Fibroblast of lung (primary cell): Measurements from ENCODE around the gene NSDHL. TPM values are rescaled to one million over a fixed set of nuclear protein-coding genes. Genes with fewer than 3 reads are reported as not detected.

Experiments used
- DNase-seq, 2 donors: peaks; one replicate each; pipeline versions ENCODE4 v3.0.0 to v3.0.0-alpha.2; 2010; ENCODE audit warnings: low read depth in 2 of 2
- H2AFZ ChIP-seq: 2 replicates; pipeline ENCODE4 v1.5.1; 2012; ENCODE audit warnings: low read length, control low read depth, inconsistent platforms
- H3K27ac ChIP-seq: 2 replicates; pipeline ENCODE4 v1.5.1; 2011; ENCODE audit warnings: low read length, control low read depth; ENCODE audit not compliant: insufficient read depth
- H3K27me3 ChIP-seq: 2 replicates; pipeline ENCODE4 v1.5.1; 2011; ENCODE audit warnings: mild to moderate bottlenecking, low read length; ENCODE audit not compliant: control insufficient read depth, insufficient read depth
- H3K36me3 ChIP-seq: 2 replicates; pipeline ENCODE4 v1.5.1; 2011; ENCODE audit warnings: low read length; ENCODE audit not compliant: control insufficient read depth, insufficient read depth
- H3K4me1 ChIP-seq: 2 replicates; pipeline ENCODE4 v1.5.1; 2011; ENCODE audit warnings: low read length; ENCODE audit not compliant: control insufficient read depth, insufficient read depth; ENCODE audit errors: extremely low read depth
- H3K4me2 ChIP-seq: 2 replicates; pipeline ENCODE4 v1.5.1; 2011; ENCODE audit warnings: low read length, control low read depth; ENCODE audit not compliant: insufficient read depth; ENCODE audit errors: extremely low read depth
- H3K4me3 ChIP-seq, 4 experiments: fragments of 200-600 bp in 1 of 4; sonication (generic) in 1 of 4; replicated peaks in 1 of 4; 2 replicates each; pipeline ENCODE4 v1.5.1; 2011 to 2016; ENCODE audit warnings: low read length in 4 of 4, low read depth in 3 of 4, mild to moderate bottlenecking in 3 of 4, control low read depth in 2 of 4, inconsistent platforms in 1 of 4, mixed read lengths in 1 of 4; ENCODE audit not compliant: insufficient read depth in 1 of 4; ENCODE audit errors: control extremely low read depth in 1 of 4
- H3K79me2 ChIP-seq: 2 replicates; pipeline ENCODE4 v1.5.1; 2012; ENCODE audit warnings: mild to moderate bottlenecking, low read length, inconsistent platforms; ENCODE audit not compliant: control insufficient read depth, insufficient read depth
- H3K9ac ChIP-seq: 2 replicates; pipeline ENCODE4 v1.5.1; 2011; ENCODE audit warnings: mild to moderate bottlenecking, low read length, control low read depth; ENCODE audit not compliant: insufficient read depth
- H3K9me3 ChIP-seq: 2 replicates; pipeline ENCODE4 v1.5.1; 2012; ENCODE audit warnings: low read depth, low read length; ENCODE audit not compliant: control insufficient read depth, insufficient read depth
- H4K20me1 ChIP-seq: 2 replicates; pipeline ENCODE4 v1.5.1; 2011; ENCODE audit warnings: low read length; ENCODE audit not compliant: control insufficient read depth, insufficient read depth; ENCODE audit errors: extremely low read depth
- CTCF ChIP-seq, 2 donors: IDR thresholded peaks in 1 of 2; conservative IDR thresholded peaks in 1 of 2; 1 replicate in 1 of 2; 2 replicates in 1 of 2; pipeline ENCODE4 v1.5.1; 2011 to 2012; ENCODE audit warnings: low read length in 2 of 2, control low read depth in 1 of 2, inconsistent platforms in 1 of 2, low read depth in 1 of 2, mild to moderate bottlenecking in 1 of 2
- EZH2 ChIP-seq: IDR thresholded peaks from 2 replicates; pipeline ENCODE4 v1.5.1; 2012; ENCODE audit warnings: low read length, control low read depth, mild to moderate bottlenecking; ENCODE audit errors: missing control alignments
- polyA plus RNA-seq, 2 donors: library from polyadenylated mRNA; depleted of rRNA in 1 of 2; stranded (reverse) in 1 of 2; unstranded in 1 of 2; fragments of >200 nt; gene quantifications; 2 replicates each; pipeline ENCODE4 v1.2.1, GENCODE V29; 2011 to 2012; ENCODE audit warnings: missing spikeins in 1 of 2
- total RNA-seq: library from RNA; depleted of rRNA; stranded (reverse); fragments of >200 nt; gene quantifications from 2 replicates; pipeline ENCODE4 v1.2.1, GENCODE V29; 2014

Gene NSDHL
- total and polyA plus RNA-seq, 2 donors (not counting 1 experiment from before 2014, with no cell fraction given): 32.2 to 43.5 TPM

- no peak for TF ChIP-seq EZH2
- no peak for TF ChIP-seq CTCF (conservative IDR thresholded peaks at IDR 0.05 in 1 of 2, IDR thresholded peaks at IDR 0.05 in 1 of 2; ENCODE audit: low read depth in 1 of 2, low read length in 2 of 2)
- no peak overlapping the region for H3K9ac ChIP-seq
- DNase-seq: no peak
- H3K4me2 ChIP-seq: no peak overlapping the region
- H4K20me1 ChIP-seq: no peaks in the 10 kb centered on the region
- no peaks in the 10 kb centered on the region for H3K4me1 ChIP-seq
- H3K27me3 ChIP-seq: no peaks in the 10 kb centered on the region
- no peaks in the 10 kb centered on the region for H3K9me3 ChIP-seq
- no peaks in the 10 kb centered on the region for H3K36me3 ChIP-seq
- no peak overlapping the region for H2AFZ ChIP-seq
- H3K4me3 ChIP-seq: no peak overlapping the region
- no peaks in the 10 kb centered on the region for H3K79me2 ChIP-seq
- no peak overlapping the region for H3K27ac ChIP-seq
These were observed 16.8 kb upstream of the NSDHL start for GRCh38 chrX:152814048-152814447.

- Histone ChIP-seq H2AFZ (peak overlapping the region; percentile 20), H3K27ac (no peak overlapping the region)
These were observed 13.6 kb upstream of the NSDHL start for GRCh38 chrX:152817078-152817764.

GRCh38 chrX:152818356-152818755, 12.5 kb upstream of the NSDHL start:
- no peak for DNase-seq

More at GRCh38 chrX:152817078-152817764, 13.6 kb upstream of the NSDHL start:
- H3K9me3 ChIP-seq: no peaks in the 10 kb centered on the region
- H4K20me1 ChIP-seq: no peaks in the 10 kb centered on the region
- H3K4me3 ChIP-seq: no peak overlapping the region
- peak; percentile 29 to 50 for DNase-seq
- H3K27me3 ChIP-seq: no peaks in the 10 kb centered on the region
- H3K4me1 ChIP-seq: no peaks in the 10 kb centered on the region
- no peak overlapping the region for H3K4me2 ChIP-seq
- H3K36me3 ChIP-seq: no peaks in the 10 kb centered on the region
- TF ChIP-seq CTCF (conservative IDR thresholded peaks at IDR 0.05 in 1 of 2, IDR thresholded peaks at IDR 0.05 in 1 of 2; ENCODE audit: low read depth in 1 of 2, low read length in 2 of 2): peak; percentile 42 to 59
- no peak for TF ChIP-seq EZH2
- no peaks in the 10 kb centered on the region for H3K79me2 ChIP-seq
- no peak overlapping the region for H3K9ac ChIP-seq

More at GRCh38 chrX:152818356-152818755, 12.5 kb upstream of the NSDHL start:
- Histone ChIP-seq H3K4me2 (no peak overlapping the region), H3K36me3 (no peaks in the 10 kb centered on the region), H3K79me2 (no peaks in the 10 kb centered on the region), H3K9me3 (no peaks in the 10 kb centered on the region), H4K20me1 (no peaks in the 10 kb centered on the region), H3K9ac (no peak overlapping the region), H2AFZ (no peak overlapping the region), H3K4me3 (no peak overlapping the region), H3K27ac (no peak overlapping the region), H3K4me1 (no peaks in the 10 kb centered on the region), H3K27me3 (no peaks in the 10 kb centered on the region)
- no peak for TF ChIP-seq CTCF (conservative IDR thresholded peaks at IDR 0.05 in 1 of 2, IDR thresholded peaks at IDR 0.05 in 1 of 2; ENCODE audit: low read depth in 1 of 2, low read length in 2 of 2)
- no peak for TF ChIP-seq EZH2
